ENCODE results near the gene APOBEC3C.
"Not testable (repeated sequence)": the region's sequence is repeated elsewhere in the genome, so short reads cannot be mapped to it uniquely, and the experiment has no call there.

Gene APOBEC3C

GRCh38 chr22:38986629-38987028, 27.4 kb upstream of the APOBEC3C start:
- no peaks in the 10 kb centered on the region for H3K36me3 ChIP-seq (ENCODE audit: insufficient read depth, low read length)
- H3K9me3 ChIP-seq (replicated peaks; ENCODE audit: low read length) = no peaks in the 10 kb centered on the region
- H3K4me2 ChIP-seq (ENCODE audit: low read length) = no peak overlapping the region
- no peak overlapping the region for H3K9ac ChIP-seq (ENCODE audit: low read depth, low read length)
- no peak overlapping the region for H3K4me3 ChIP-seq (ENCODE audit: low read length)
- H3K4me1 ChIP-seq (ENCODE audit: control insufficient read depth, insufficient read depth, low read length) = peaks cover 9% of the 10 kb centered on the region
- no peaks in the 10 kb centered on the region for H3K27me3 ChIP-seq (ENCODE audit: control insufficient read depth, insufficient read depth, low read length)

- Histone ChIP-seq H3K9me3 (replicated peaks; ENCODE audit: low read length) (no peaks in the 10 kb centered on the region), H3K4me3 (ENCODE audit: low read length) (no peak overlapping the region), H3K27me3 (ENCODE audit: control insufficient read depth, insufficient read depth, low read length) (no peaks in the 10 kb centered on the region), H3K9ac (ENCODE audit: low read depth, low read length) (no peak overlapping the region), H3K4me2 (ENCODE audit: low read length) (no peak overlapping the region), H3K36me3 (ENCODE audit: insufficient read depth, low read length) (no peaks in the 10 kb centered on the region), H3K4me1 (ENCODE audit: control insufficient read depth, insufficient read depth, low read length) (peaks cover 5% of the 10 kb centered on the region)
These were observed 26.7 kb upstream of the APOBEC3C start for GRCh38 chr22:38987171-38987895.

- no peak overlapping the region for H3K4me2 ChIP-seq (ENCODE audit: low read length)
- H3K9ac ChIP-seq (ENCODE audit: low read depth, low read length) = no peak overlapping the region
- H3K27me3 ChIP-seq (ENCODE audit: control insufficient read depth, insufficient read depth, low read length) = no peaks in the 10 kb centered on the region
- H3K4me3 ChIP-seq (ENCODE audit: low read length) = no peak overlapping the region
- peaks cover 5% of the 10 kb centered on the region for H3K4me1 ChIP-seq (ENCODE audit: control insufficient read depth, insufficient read depth, low read length)
- no peaks in the 10 kb centered on the region for H3K36me3 ChIP-seq (ENCODE audit: insufficient read depth, low read length)
- no peaks in the 10 kb centered on the region for H3K9me3 ChIP-seq (replicated peaks; ENCODE audit: low read length)
These were observed 24.6 kb upstream of the APOBEC3C start for GRCh38 chr22:38989466-38989865.

- H3K9me3 ChIP-seq (replicated peaks; ENCODE audit: low read length); H3K36me3 ChIP-seq (ENCODE audit: insufficient read depth, low read length); H3K4me3 ChIP-seq (ENCODE audit: low read length); H3K27me3 ChIP-seq (ENCODE audit: control insufficient read depth, insufficient read depth, low read length); H3K9ac ChIP-seq (ENCODE audit: low read depth, low read length); H3K4me2 ChIP-seq (ENCODE audit: low read length); H3K4me1 ChIP-seq (ENCODE audit: control insufficient read depth, insufficient read depth, low read length): not testable (repeated sequence)
These were observed 21.1 kb upstream of the APOBEC3C start for GRCh38 chr22:38992871-38993371.

GRCh38 chr22:38996105-38996504, 18.0 kb upstream of the APOBEC3C start:
- no peaks in the 10 kb centered on the region for H3K36me3 ChIP-seq (ENCODE audit: insufficient read depth, low read length)
- H3K4me1 ChIP-seq (ENCODE audit: control insufficient read depth, insufficient read depth, low read length) = no peaks in the 10 kb centered on the region
- no peak overlapping the region for H3K4me3 ChIP-seq (ENCODE audit: low read length)
- no peak overlapping the region for H3K9ac ChIP-seq (ENCODE audit: low read depth, low read length)
- peaks cover 16% of the 10 kb centered on the region for H3K27me3 ChIP-seq (ENCODE audit: control insufficient read depth, insufficient read depth, low read length)
- no peaks in the 10 kb centered on the region for H3K9me3 ChIP-seq (replicated peaks; ENCODE audit: low read length)
- H3K4me2 ChIP-seq (ENCODE audit: low read length) = no peak overlapping the region

GRCh38 chr22:38997518-38997917, 16.5 kb upstream of the APOBEC3C start:
- Histone ChIP-seq H3K4me1 (ENCODE audit: control insufficient read depth, insufficient read depth, low read length) (no peaks in the 10 kb centered on the region), H3K4me3 (ENCODE audit: low read length) (no peak overlapping the region), H3K36me3 (ENCODE audit: insufficient read depth, low read length) (no peaks in the 10 kb centered on the region), H3K4me2 (ENCODE audit: low read length) (no peak overlapping the region), H3K9ac (ENCODE audit: low read depth, low read length) (no peak overlapping the region), H3K9me3 (replicated peaks; ENCODE audit: low read length) (no peaks in the 10 kb centered on the region), H3K27me3 (ENCODE audit: control insufficient read depth, insufficient read depth, low read length) (peaks cover 16% of the 10 kb centered on the region)

GRCh38 chr22:39003165-39003638, 10.9 kb upstream of the APOBEC3C start:
- Histone ChIP-seq H3K27me3 (ENCODE audit: control insufficient read depth, insufficient read depth, low read length) (peaks cover 21% of the 10 kb centered on the region), H3K9me3 (replicated peaks; ENCODE audit: low read length) (no peaks in the 10 kb centered on the region), H3K4me2 (ENCODE audit: low read length) (no peak overlapping the region), H3K36me3 (ENCODE audit: insufficient read depth, low read length) (no peaks in the 10 kb centered on the region), H3K9ac (ENCODE audit: low read depth, low read length) (no peak overlapping the region), H3K4me1 (ENCODE audit: control insufficient read depth, insufficient read depth, low read length) (peaks cover 3% of the 10 kb centered on the region), H3K4me3 (ENCODE audit: low read length) (no peak overlapping the region)

- no peak overlapping the region for H3K4me2 ChIP-seq (ENCODE audit: low read length)
- no peaks in the 10 kb centered on the region for H3K9me3 ChIP-seq (replicated peaks; ENCODE audit: low read length)
- no peaks in the 10 kb centered on the region for H3K36me3 ChIP-seq (ENCODE audit: insufficient read depth, low read length)
- H3K4me3 ChIP-seq (ENCODE audit: low read length) = no peak overlapping the region
- H3K4me1 ChIP-seq (ENCODE audit: control insufficient read depth, insufficient read depth, low read length) = peaks cover 3% of the 10 kb centered on the region
- H3K9ac ChIP-seq (ENCODE audit: low read depth, low read length) = no peak overlapping the region
- H3K27me3 ChIP-seq (ENCODE audit: control insufficient read depth, insufficient read depth, low read length) = peaks cover 10% of the 10 kb centered on the region
These were observed 6.9 kb upstream of the APOBEC3C start for GRCh38 chr22:39007177-39007576.

- not testable (repeated sequence) for H3K9ac ChIP-seq (ENCODE audit: low read depth, low read length); H3K4me2 ChIP-seq (ENCODE audit: low read length); H3K27me3 ChIP-seq (ENCODE audit: control insufficient read depth, insufficient read depth, low read length); H3K4me1 ChIP-seq (ENCODE audit: control insufficient read depth, insufficient read depth, low read length); H3K4me3 ChIP-seq (ENCODE audit: low read length); H3K9me3 ChIP-seq (replicated peaks; ENCODE audit: low read length); H3K36me3 ChIP-seq (ENCODE audit: insufficient read depth, low read length)
These were observed 5.7 kb upstream of the APOBEC3C start for GRCh38 chr22:39008271-39008850.

GRCh38 chr22:39010946-39011345, 3.1 kb upstream of the APOBEC3C start:
- no peak overlapping the region for H3K4me2 ChIP-seq (ENCODE audit: low read length)
- no peaks in the 10 kb centered on the region for H3K9me3 ChIP-seq (replicated peaks; ENCODE audit: low read length)
- no peak overlapping the region for H3K9ac ChIP-seq (ENCODE audit: low read depth, low read length)
- no peaks in the 10 kb centered on the region for H3K36me3 ChIP-seq (ENCODE audit: insufficient read depth, low read length)
- H3K4me3 ChIP-seq (ENCODE audit: low read length) = no peak overlapping the region
- peaks cover 16% of the 10 kb centered on the region for H3K4me1 ChIP-seq (ENCODE audit: control insufficient read depth, insufficient read depth, low read length)
- peaks cover 4% of the 10 kb centered on the region for H3K27me3 ChIP-seq (ENCODE audit: control insufficient read depth, insufficient read depth, low read length)

- H3K9me3 ChIP-seq (replicated peaks; ENCODE audit: low read length) = no peaks in the 10 kb centered on the region
- H3K4me3 ChIP-seq (ENCODE audit: low read length) = no peak overlapping the region
- no peaks in the 10 kb centered on the region for H3K27me3 ChIP-seq (ENCODE audit: control insufficient read depth, insufficient read depth, low read length)
- no peaks in the 10 kb centered on the region for H3K36me3 ChIP-seq (ENCODE audit: insufficient read depth, low read length)
- H3K4me1 ChIP-seq (ENCODE audit: control insufficient read depth, insufficient read depth, low read length) = peaks cover 16% of the 10 kb centered on the region
- H3K9ac ChIP-seq (ENCODE audit: low read depth, low read length) = no peak overlapping the region
- no peak overlapping the region for H3K4me2 ChIP-seq (ENCODE audit: low read length)
These were observed 1.2 kb upstream of the APOBEC3C start for GRCh38 chr22:39012533-39013511.

All from skeletal muscle satellite cell (primary cell).